Retinal pigment epithelial cell (primary cell): ENCODE measurements around the gene SHROOM3.

Source experiments
- DNase-seq: peaks from one replicate; pipeline ENCODE4 v3.0.0-alpha.2; 2010; ENCODE audit warnings: low read depth
- H3K4me3 ChIP-seq: 2 replicates; pipeline ENCODE4 v1.5.1; 2011; ENCODE audit warnings: mild to moderate bottlenecking, low read length, control low read depth, moderate library complexity
- CTCF ChIP-seq: conservative IDR thresholded peaks from 2 replicates; pipeline ENCODE4 v1.5.1; 2011; ENCODE audit warnings: low read depth, low read length, control low read depth, inconsistent platforms

The SHROOM3 gene

GRCh38 chr4:76803522-76803921 is 368.5 kb downstream of the SHROOM3 start:
- DNase-seq: no peak
- H3K4me3 ChIP-seq: no peak overlapping the region
- no peak for TF ChIP-seq CTCF

- no peak for TF ChIP-seq CTCF
- no peak for DNase-seq
- no peak overlapping the region for H3K4me3 ChIP-seq
Observed at GRCh38 chr4:76804096-76804495, 369.1 kb downstream of the SHROOM3 start.

- no peak overlapping the region for H3K4me3 ChIP-seq
- no peak for DNase-seq
- no peak for TF ChIP-seq CTCF
Observed at GRCh38 chr4:76806346-76806745, 371.3 kb downstream of the SHROOM3 start.

GRCh38 chr4:76806757-76807156 is 371.7 kb downstream of the SHROOM3 start:
- no peak for DNase-seq
- TF ChIP-seq CTCF: no peak
- no peak overlapping the region for H3K4me3 ChIP-seq

- DNase-seq: no peak
- no peak for TF ChIP-seq CTCF
- H3K4me3 ChIP-seq: no peak overlapping the region
Observed at GRCh38 chr4:76809594-76810305, 374.7 kb downstream of the SHROOM3 start.

- TF ChIP-seq CTCF: no peak
- no peak overlapping the region for H3K4me3 ChIP-seq
- DNase-seq: no peak
Observed at GRCh38 chr4:76811604-76812412, 376.8 kb downstream of the SHROOM3 start.

GRCh38 chr4:76813070-76813469 is 378.0 kb downstream of the SHROOM3 start:
- no peak for DNase-seq
- no peak overlapping the region for H3K4me3 ChIP-seq
- no peak for TF ChIP-seq CTCF
